ENCODE measurements around the gene CALB2. TPM values are rescaled to one million over a fixed set of nuclear protein-coding genes. Genes with fewer than 3 reads are reported as not detected.
"Not testable (repeated sequence)": the region's sequence is repeated elsewhere in the genome, so short reads cannot be mapped to it uniquely, and the experiment has no call there.

The CALB2 gene
- total and polyA plus RNA-seq, 2 of the 4 experiments (the other 2 are of a cell fraction): 0.18 to 0.32 TPM

GRCh38 chr16:71356051-71356740 is 2.3 kb upstream of the CALB2 start (continued):
- TF ChIP-seq RAD21 (IDR thresholded peaks at IDR 0.05; ENCODE audit: low read length): no peak

GRCh38 chr16:71356936-71357335 is 1.6 kb upstream of the CALB2 start:
- H3K4me3 ChIP-seq (ENCODE audit: insufficient read depth, low read depth, low read length); H3K23ac ChIP-seq (ENCODE audit: low read depth, low read length); H3K79me1 ChIP-seq (ENCODE audit: low read depth in 1 of 2, low read length in 2 of 2); H3K18ac ChIP-seq (ENCODE audit: low read depth, low read length); H3K14ac ChIP-seq (replicated peaks; ENCODE audit: low read depth, low read length); H3K9me3 ChIP-seq (ENCODE audit: control insufficient read depth, insufficient read depth, low read length); H2AK9ac ChIP-seq (replicated peaks; ENCODE audit: low read depth, low read length, poor library complexity); ATAC-seq (ENCODE audit: low read depth); BruUV-seq (replicated peaks); DNase-seq; H2AK5ac ChIP-seq (ENCODE audit: low read depth, low read length); H2BK5ac ChIP-seq (ENCODE audit: low read depth, low read length, poor library complexity, severe bottlenecking); H2BK15ac ChIP-seq (ENCODE audit: low read depth, low read length); H3K4ac ChIP-seq (ENCODE audit: low read depth, low read length); H3K9ac ChIP-seq (ENCODE audit: low read depth, low read length); H2BK20ac ChIP-seq (ENCODE audit: low read depth, low read length); CTCF ChIA-PET; H3K56ac ChIP-seq (ENCODE audit: extremely low read depth, insufficient read depth, low read length); H3K9me1 ChIP-seq (ENCODE audit: insufficient read depth, low read length); H3K36me3 ChIP-seq (ENCODE audit: control insufficient read depth, insufficient read depth, low read length); dilution Hi-C loops (cut with HindIII; ENCODE audit: low sequenced_read_pairs, unreplicated experiment); H3K4me2 ChIP-seq (ENCODE audit: low read depth, low read length); H3K27ac ChIP-seq (ENCODE audit: insufficient read depth, low read length); H2BK120ac ChIP-seq (ENCODE audit: low read depth, low read length); H4K20me1 ChIP-seq (ENCODE audit: insufficient read depth, low read length); H3K4me1 ChIP-seq (ENCODE audit: control insufficient read depth, insufficient read depth, low read length); H4K8ac ChIP-seq (ENCODE audit: low read depth in 2 of 2, low read length in 2 of 2); H4K5ac ChIP-seq (ENCODE audit: low read depth, low read length); H2AFZ ChIP-seq (replicated peaks; ENCODE audit: low read length, poor library complexity); H4K91ac ChIP-seq (ENCODE audit: insufficient read depth, low read depth, low read length): not testable (repeated sequence)
- intact Hi-C loops (cut with micrococcal nuclease): loop anchor here (5.0 to 10.0 kb wide), 3 partner anchors 555 to 670 kb away; partner anchors contain the start of genes MTSS2 and VAC14
- peaks cover 20% of the 10 kb centered on the region for H3K27me3 ChIP-seq (ENCODE audit: control insufficient read depth, insufficient read depth, low read length)
- POLR2A ChIA-PET (ENCODE audit: unreplicated experiment): interaction anchor here (0.6 to 0.7 kb wide), 2 partner anchors 9 to 85 kb away, joined by 3 read pairs; no protein-coding TSS in a partner anchor
- in situ Hi-C loops (cut with MboI; ENCODE audit: low sequenced_read_pairs): loop anchor here (10.0 to 25.0 kb wide), 2 partner anchors 572 to 670 kb away; partner anchors contain the start of gene MTSS2
- WGBS, 2 experiments (ENCODE audit: extremely low coverage in 2 of 2, insufficient read length in 1 of 2): 67% methylated on average over 4 of the region's 4 CpGs; no CpG with 5 or more reads in 1 of the 2 experiments
